ENCODE results near the gene TSPOAP1.

DNA sequence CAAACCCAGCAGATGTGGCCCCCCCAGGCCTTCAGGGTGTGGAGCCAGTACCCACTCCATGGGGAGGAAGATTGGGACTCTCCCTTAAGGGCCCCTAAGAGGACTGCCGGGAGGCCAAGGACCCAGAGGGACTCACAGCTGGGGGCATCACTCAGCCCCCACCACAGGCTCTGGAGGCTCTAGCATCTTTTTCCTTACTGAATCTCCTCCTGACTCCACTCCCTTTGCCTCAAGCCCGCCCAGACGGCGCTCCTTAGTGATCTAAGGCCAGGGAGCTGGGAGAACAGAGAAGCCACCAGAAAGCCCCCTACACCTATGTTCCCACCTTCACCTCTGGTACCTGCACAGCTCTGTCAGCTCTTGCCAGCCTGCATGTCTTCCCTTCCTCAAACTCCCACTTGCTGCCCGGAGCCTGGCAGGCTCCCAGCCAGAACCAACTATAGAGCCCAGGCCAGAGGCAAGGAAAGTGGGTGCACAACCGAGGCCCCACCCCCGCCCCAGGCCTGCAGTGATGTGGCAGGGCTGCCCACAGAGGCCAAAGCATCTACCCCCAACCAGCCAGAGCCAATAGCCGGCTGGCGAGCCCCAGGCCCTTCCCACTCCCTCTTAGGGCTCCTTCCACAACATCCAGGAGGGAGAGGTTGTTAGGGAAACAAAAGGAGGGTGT is 25.5 kb downstream of the TSPOAP1 start:
- TF ChIP-seq, protein P1, sequence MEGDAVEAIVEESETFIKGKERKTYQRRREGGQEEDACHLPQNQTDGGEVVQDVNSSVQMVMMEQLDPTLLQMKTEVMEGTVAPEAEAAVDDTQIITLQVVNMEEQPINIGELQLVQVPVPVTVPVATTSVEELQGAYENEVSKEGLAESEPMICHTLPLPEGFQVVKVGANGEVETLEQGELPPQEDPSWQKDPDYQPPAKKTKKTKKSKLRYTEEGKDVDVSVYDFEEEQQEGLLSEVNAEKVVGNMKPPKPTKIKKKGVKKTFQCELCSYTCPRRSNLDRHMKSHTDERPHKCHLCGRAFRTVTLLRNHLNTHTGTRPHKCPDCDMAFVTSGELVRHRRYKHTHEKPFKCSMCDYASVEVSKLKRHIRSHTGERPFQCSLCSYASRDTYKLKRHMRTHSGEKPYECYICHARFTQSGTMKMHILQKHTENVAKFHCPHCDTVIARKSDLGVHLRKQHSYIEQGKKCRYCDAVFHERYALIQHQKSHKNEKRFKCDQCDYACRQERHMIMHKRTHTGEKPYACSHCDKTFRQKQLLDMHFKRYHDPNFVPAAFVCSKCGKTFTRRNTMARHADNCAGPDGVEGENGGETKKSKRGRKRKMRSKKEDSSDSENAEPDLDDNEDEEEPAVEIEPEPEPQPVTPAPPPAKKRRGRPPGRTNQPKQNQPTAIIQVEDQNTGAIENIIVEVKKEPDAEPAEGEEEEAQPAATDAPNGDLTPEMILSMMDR (conservative IDR thresholded peaks at IDR 0.05; ENCODE audit: low read length) = no peak
- no peak for TF ChIP-seq EZH2phosphoT487 (IDR thresholded peaks at IDR 0.05; ENCODE audit: borderline replicate concordance)
